ENCODE measurements around the gene TGDS.

TGDS gene

DNA sequence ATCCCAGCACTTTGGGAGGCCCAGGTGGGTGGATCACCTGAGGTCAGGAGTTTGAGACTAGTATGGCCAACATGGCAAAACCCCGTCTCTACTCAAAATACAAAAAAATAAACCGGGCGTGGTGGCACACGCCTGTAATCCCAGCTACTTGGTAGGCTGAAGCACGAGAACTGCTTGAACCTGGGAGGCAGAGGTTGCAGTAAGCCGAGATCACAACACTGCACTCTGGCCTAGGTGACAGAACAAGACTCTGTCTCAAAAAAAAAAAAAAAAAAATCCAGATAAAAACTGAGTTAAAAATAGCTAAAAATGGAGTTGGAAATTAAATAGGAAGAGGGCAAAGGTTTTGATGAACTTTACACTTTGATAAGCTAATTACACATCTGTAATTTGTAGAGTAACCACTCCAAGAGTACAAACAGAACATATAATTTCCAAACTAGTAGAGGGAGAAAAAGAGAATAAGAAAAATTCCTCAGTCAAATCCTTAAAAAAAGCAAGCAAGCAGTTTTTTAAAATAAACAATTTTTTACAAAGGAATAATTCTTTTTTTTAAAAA lies 10.3 kb downstream of the TGDS start:
- Histone ChIP-seq H3K36me3 (ENCODE audit: control insufficient read depth, insufficient read depth, low read length) (no peaks in the 10 kb centered on the region), H3K27me3 (ENCODE audit: control insufficient read depth, insufficient read depth, low read length) (no peaks in the 10 kb centered on the region), H3K9me3 (ENCODE audit: control insufficient read depth, low read length) (no peaks in the 10 kb centered on the region), H3K79me2 (no peaks in the 10 kb centered on the region), H3K4me3 (ENCODE audit: low read depth, low read length) (no peak overlapping the region), H3K27ac (no peak overlapping the region), H3K9ac (no peak overlapping the region), H3K4me1 (no peaks in the 10 kb centered on the region), H2AFZ (no peak overlapping the region), H3K4me2 (ENCODE audit: low read length) (no peak overlapping the region)
- TF ChIP-seq, protein P1, sequence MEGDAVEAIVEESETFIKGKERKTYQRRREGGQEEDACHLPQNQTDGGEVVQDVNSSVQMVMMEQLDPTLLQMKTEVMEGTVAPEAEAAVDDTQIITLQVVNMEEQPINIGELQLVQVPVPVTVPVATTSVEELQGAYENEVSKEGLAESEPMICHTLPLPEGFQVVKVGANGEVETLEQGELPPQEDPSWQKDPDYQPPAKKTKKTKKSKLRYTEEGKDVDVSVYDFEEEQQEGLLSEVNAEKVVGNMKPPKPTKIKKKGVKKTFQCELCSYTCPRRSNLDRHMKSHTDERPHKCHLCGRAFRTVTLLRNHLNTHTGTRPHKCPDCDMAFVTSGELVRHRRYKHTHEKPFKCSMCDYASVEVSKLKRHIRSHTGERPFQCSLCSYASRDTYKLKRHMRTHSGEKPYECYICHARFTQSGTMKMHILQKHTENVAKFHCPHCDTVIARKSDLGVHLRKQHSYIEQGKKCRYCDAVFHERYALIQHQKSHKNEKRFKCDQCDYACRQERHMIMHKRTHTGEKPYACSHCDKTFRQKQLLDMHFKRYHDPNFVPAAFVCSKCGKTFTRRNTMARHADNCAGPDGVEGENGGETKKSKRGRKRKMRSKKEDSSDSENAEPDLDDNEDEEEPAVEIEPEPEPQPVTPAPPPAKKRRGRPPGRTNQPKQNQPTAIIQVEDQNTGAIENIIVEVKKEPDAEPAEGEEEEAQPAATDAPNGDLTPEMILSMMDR (IDR thresholded peaks at IDR 0.05) = no peak

- H3K27ac ChIP-seq = no peak overlapping the region
- no peaks in the 10 kb centered on the region for H3K27me3 ChIP-seq (ENCODE audit: control insufficient read depth, insufficient read depth, low read length)
- H3K36me3 ChIP-seq (ENCODE audit: control insufficient read depth, insufficient read depth, low read length) = no peaks in the 10 kb centered on the region
- H3K9ac ChIP-seq = no peak overlapping the region
- no peak overlapping the region for H2AFZ ChIP-seq
- TF ChIP-seq, protein P1 (IDR thresholded peaks at IDR 0.05) = no peak
- no peaks in the 10 kb centered on the region for H3K9me3 ChIP-seq (ENCODE audit: control insufficient read depth, low read length)
- no peak overlapping the region for H3K4me3 ChIP-seq (ENCODE audit: low read depth, low read length)
- no peaks in the 10 kb centered on the region for H3K79me2 ChIP-seq
- H3K4me2 ChIP-seq (ENCODE audit: low read length) = no peak overlapping the region
- no peaks in the 10 kb centered on the region for H3K4me1 ChIP-seq
Observed at GRCh38 chr13:94583926-94584325, 12.0 kb downstream of the TGDS start.

- Histone ChIP-seq H3K36me3 (ENCODE audit: control insufficient read depth, insufficient read depth, low read length) (no peaks in the 10 kb centered on the region), H3K79me2 (no peaks in the 10 kb centered on the region), H3K9ac (no peak overlapping the region), H3K27ac (no peak overlapping the region), H2AFZ (no peak overlapping the region), H3K27me3 (ENCODE audit: control insufficient read depth, insufficient read depth, low read length) (no peaks in the 10 kb centered on the region), H3K4me1 (no peaks in the 10 kb centered on the region), H3K9me3 (ENCODE audit: control insufficient read depth, low read length) (no peaks in the 10 kb centered on the region), H3K4me3 (ENCODE audit: low read depth, low read length) (no peak overlapping the region), H3K4me2 (ENCODE audit: low read length) (no peak overlapping the region)
- TF ChIP-seq, protein P1 (IDR thresholded peaks at IDR 0.05) = no peak
Observed at GRCh38 chr13:94579063-94579462, 16.9 kb downstream of the TGDS start.

- no peak overlapping the region for H3K27ac ChIP-seq
- H3K4me1 ChIP-seq = no peaks in the 10 kb centered on the region
- H3K9ac ChIP-seq = no peak overlapping the region
- no peaks in the 10 kb centered on the region for H3K36me3 ChIP-seq (ENCODE audit: control insufficient read depth, insufficient read depth, low read length)
- H3K4me2 ChIP-seq (ENCODE audit: low read length) = no peak overlapping the region
- H2AFZ ChIP-seq = no peak overlapping the region
- no peaks in the 10 kb centered on the region for H3K27me3 ChIP-seq (ENCODE audit: control insufficient read depth, insufficient read depth, low read length)
- no peaks in the 10 kb centered on the region for H3K9me3 ChIP-seq (ENCODE audit: control insufficient read depth, low read length)
- H3K79me2 ChIP-seq = no peaks in the 10 kb centered on the region
- TF ChIP-seq, protein P1 (IDR thresholded peaks at IDR 0.05) = no peak
- H3K4me3 ChIP-seq (ENCODE audit: low read depth, low read length) = no peak overlapping the region
Observed at GRCh38 chr13:94569615-94570014, 26.3 kb downstream of the TGDS start.

GRCh38 chr13:94568443-94568842 lies 27.5 kb downstream of the TGDS start:
- Histone ChIP-seq H3K9ac (no peak overlapping the region), H3K79me2 (no peaks in the 10 kb centered on the region), H3K4me1 (no peaks in the 10 kb centered on the region), H3K36me3 (ENCODE audit: control insufficient read depth, insufficient read depth, low read length) (no peaks in the 10 kb centered on the region), H3K9me3 (ENCODE audit: control insufficient read depth, low read length) (no peaks in the 10 kb centered on the region), H3K27me3 (ENCODE audit: control insufficient read depth, insufficient read depth, low read length) (no peaks in the 10 kb centered on the region), H3K27ac (no peak overlapping the region), H3K4me3 (ENCODE audit: low read depth, low read length) (no peak overlapping the region), H2AFZ (no peak overlapping the region), H3K4me2 (ENCODE audit: low read length) (no peak overlapping the region)
- TF ChIP-seq, protein P1 (IDR thresholded peaks at IDR 0.05) = no peak

Measured in parathyroid adenoma (tissue), 2 donors.